ENCODE data around the gene PIGU.

GRCh38 chr20:34710568-34710839 lies 33.6 kb upstream of the PIGU start:
- TF ChIP-seq GATA2 (IDR thresholded peaks at IDR 0.05; ENCODE audit: low read depth, low read length) (no peak), GATA3 (IDR thresholded peaks at IDR 0.05; ENCODE audit: low read depth, low read length) (no peak)

Data from SH-SY5Y (cell line).